Motor neuron (in vitro differentiated cells): Measurements from ENCODE around the gene TRMT10C. TPM values are rescaled to one million over a fixed set of nuclear protein-coding genes. Genes with fewer than 3 reads are reported as not detected.

Experiments
- ATAC-seq, 8 experiments: fragments of 200-7000 bp; cut with Tn5 transposase; replicated peaks in 6 of 8; 2 replicates each; pipeline ENCODE4 v1.8.0; 2021; ENCODE audit warnings: mild to moderate bottlenecking in 8 of 8, moderate library complexity in 8 of 8
- H3K27ac ChIP-seq, 2 donors: fragments of 250-450 bp; sonication (Bioruptor Pico); 2 replicates each; pipeline ENCODE4 v1.9.0; 2021; ENCODE audit warnings: antibody characterized with exemption in 2 of 2, mild to moderate bottlenecking in 2 of 2, moderate library complexity in 1 of 2
- H3K4me1 ChIP-seq, 2 donors: fragments of 250-450 bp; sonication (Bioruptor Pico); replicated peaks in 1 of 2; 2 replicates each; pipeline ENCODE4 v1.6.1; 2021; ENCODE audit warnings: antibody characterized with exemption in 2 of 2, mild to moderate bottlenecking in 2 of 2, moderate library complexity in 1 of 2
- H3K4me3 ChIP-seq, 5 donors: fragments of 250-450 bp; sonication (Bioruptor Pico); 2 replicates each; pipeline ENCODE4 v1.9.0; 2021; ENCODE audit warnings: antibody characterized with exemption in 5 of 5, mild to moderate bottlenecking in 5 of 5, moderate library complexity in 4 of 5
- WGBS, 10 experiments: fragments of 450-650 bp; shearing (Covaris generic); methylation state at CpG; one replicate each; pipeline ENCODE4 v1.0.0; 2022; 5-methylcytosine and 5-hydroxymethylcytosine counted together
- in situ Hi-C, 9 experiments: fragments of 400-800 bp; cut with MboI; loops; one replicate each; pipeline ENCODE4 v1.15.0; 2021; ENCODE audit warnings: low sequenced_read_pairs in 9 of 9, low pct_unique_long_range_greater_than_20kb in 2 of 9; ENCODE audit not compliant: unreplicated experiment in 9 of 9
- total RNA-seq, 8 experiments: library from RNA; unstranded; fragments of 300-600 nt; gene quantifications; 2 replicates each; pipeline versions ENCODE4 v1.2.3 to v1.2.4, GENCODE V29; 2022

Gene TRMT10C
- total RNA-seq, 8 experiments from 2014 or later: 22.9 to 55.4 (median 33.6) TPM

- no peak overlapping the region for H3K4me3 ChIP-seq
- 60 to 98% (median 94%) methylated on average over 1 to 6 of the region's 6 CpGs; no CpG with 5 or more reads in 2 of the 10 experiments for WGBS, 10 experiments
- no peaks in the 10 kb centered on the region for H3K4me1 ChIP-seq
- no peak overlapping the region for H3K27ac ChIP-seq
- in situ Hi-C loops: no loop called here
- ATAC-seq: no peak
Measured at GRCh38 chr3:101615525-101615924, 53.9 kb downstream of the TRMT10C start.

Other genes starting within 250 kb of the TRMT10C start
- 1 to 10 TPM in 2 of 8 experiments, under 1 TPM in 6; 0.36 to 2.0 (median 0.86) TPM for gene IMPG2, start 241.3 kb upstream of the TRMT10C start, total RNA-seq
- 10 to 100 TPM in 7 of 8 experiments, 1 to 10 TPM in 1; 9.3 to 77.7 (median 43.7) TPM for gene SENP7, start 48.7 kb upstream of the TRMT10C start, total RNA-seq
- gene PCNP, start 12.3 kb downstream of the TRMT10C start, total RNA-seq: 100 to 1,000 TPM in 5 of 8 experiments, 10 to 100 TPM in 3; 82.3 to 212 (median 110) TPM
- gene ZBTB11, start 115.3 kb downstream of the TRMT10C start, total RNA-seq: 10 to 100 TPM; 15.4 to 95.9 (median 21.7) TPM
- 1,000 to 10,000 TPM; 2,374 to 4,493 (median 3,318) TPM for gene RPL24, start 124.8 kb downstream of the TRMT10C start, total RNA-seq
- gene CEP97, start 162.7 kb downstream of the TRMT10C start, total RNA-seq: 10 to 100 TPM in 7 of 8 experiments, 1 to 10 TPM in 1; 9.8 to 29.2 (median 24.1) TPM
- gene NXPE3, start 217.3 kb downstream of the TRMT10C start, total RNA-seq: 10 to 100 TPM; 12.9 to 23.5 (median 18.4) TPM